Measurements from ENCODE around the gene TTC8. TPM values are rescaled to one million over a fixed set of nuclear protein-coding genes. Genes with fewer than 3 reads are reported as not detected.
"Not testable (repeated sequence)": the region's sequence is repeated elsewhere in the genome, so short reads cannot be mapped to it uniquely, and the experiment has no call there.

The TTC8 gene
- total and polyA plus RNA-seq, 4 donors = 27.2 to 42.4 (median 32.7) TPM

DNA sequence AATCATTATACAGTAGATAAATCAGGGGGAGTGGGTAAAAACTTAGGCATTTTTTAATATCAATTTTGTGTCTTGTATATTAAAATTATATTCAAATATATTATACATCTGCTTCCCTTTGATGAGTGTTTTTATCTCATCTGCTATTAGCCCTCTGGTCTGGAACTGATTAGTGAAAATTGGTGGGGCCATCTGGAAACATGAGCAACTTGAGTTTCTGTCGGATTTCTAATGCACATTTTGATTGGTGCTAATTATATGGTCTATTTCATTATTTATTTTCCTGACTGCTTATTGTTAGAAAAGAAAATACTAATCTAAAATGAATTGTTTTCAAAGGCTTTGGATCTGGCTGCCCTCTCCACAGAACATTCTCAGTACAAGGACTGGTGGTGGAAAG lies 28.2 kb downstream of the TTC8 start:
- peak in 1 of 6 donors; percentile 39 for DNase-seq (ENCODE audit: low read depth in 4 of 6, low spot score in 6 of 6)
- H3K27ac ChIP-seq (ENCODE audit: low read depth, low read length) = no peak overlapping the region
- no peak overlapping the region for H3K4me3 ChIP-seq (ENCODE audit: low read depth, low read length)
- peaks cover 3% of the 10 kb centered on the region for H3K36me3 ChIP-seq (ENCODE audit: control insufficient read depth, insufficient read depth, low read length)
- no peaks in the 10 kb centered on the region for H3K9me3 ChIP-seq (ENCODE audit: control insufficient read depth, insufficient read depth, low read length)
- no CpG with 5 or more reads among the region's 1 CpG for WGBS (ENCODE audit: insufficient coverage)
- no peaks in the 10 kb centered on the region for H3K27me3 ChIP-seq (ENCODE audit: control insufficient read depth, insufficient read depth, low read length)
- no peaks in the 10 kb centered on the region for H3K4me1 ChIP-seq (ENCODE audit: control insufficient read depth, insufficient read depth, low read length)

DNA sequence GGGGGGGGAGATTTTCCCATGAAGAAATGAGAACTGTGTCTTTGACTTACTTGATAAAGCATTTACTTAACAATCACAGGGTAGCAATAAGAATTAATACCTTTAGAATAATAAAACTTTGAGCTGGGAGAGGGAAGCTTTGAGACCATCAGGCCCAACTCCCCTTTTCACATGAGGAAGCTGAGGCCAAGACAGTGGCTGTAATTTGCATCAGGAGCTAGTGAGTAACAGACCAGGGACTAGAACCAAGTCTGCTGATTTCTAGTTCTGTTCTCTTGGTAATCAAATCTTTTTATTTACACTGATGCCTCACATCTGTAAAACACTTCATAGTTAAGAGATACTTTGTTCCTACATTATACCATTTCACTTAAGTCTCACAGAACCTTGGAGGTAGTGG lies 28.7 kb downstream of the TTC8 start:
- peaks cover 7% of the 10 kb centered on the region for H3K36me3 ChIP-seq (ENCODE audit: control insufficient read depth, insufficient read depth, low read length)
- no peaks in the 10 kb centered on the region for H3K4me1 ChIP-seq (ENCODE audit: control insufficient read depth, insufficient read depth, low read length)
- no peak overlapping the region for H3K4me3 ChIP-seq (ENCODE audit: low read depth, low read length)
- H3K27ac ChIP-seq (ENCODE audit: low read depth, low read length) = no peak overlapping the region
- no peaks in the 10 kb centered on the region for H3K9me3 ChIP-seq (ENCODE audit: control insufficient read depth, insufficient read depth, low read length)
- no peak for DNase-seq (ENCODE audit: low read depth in 4 of 6, low spot score in 6 of 6)
- H3K27me3 ChIP-seq (ENCODE audit: control insufficient read depth, insufficient read depth, low read length) = no peaks in the 10 kb centered on the region

DNA sequence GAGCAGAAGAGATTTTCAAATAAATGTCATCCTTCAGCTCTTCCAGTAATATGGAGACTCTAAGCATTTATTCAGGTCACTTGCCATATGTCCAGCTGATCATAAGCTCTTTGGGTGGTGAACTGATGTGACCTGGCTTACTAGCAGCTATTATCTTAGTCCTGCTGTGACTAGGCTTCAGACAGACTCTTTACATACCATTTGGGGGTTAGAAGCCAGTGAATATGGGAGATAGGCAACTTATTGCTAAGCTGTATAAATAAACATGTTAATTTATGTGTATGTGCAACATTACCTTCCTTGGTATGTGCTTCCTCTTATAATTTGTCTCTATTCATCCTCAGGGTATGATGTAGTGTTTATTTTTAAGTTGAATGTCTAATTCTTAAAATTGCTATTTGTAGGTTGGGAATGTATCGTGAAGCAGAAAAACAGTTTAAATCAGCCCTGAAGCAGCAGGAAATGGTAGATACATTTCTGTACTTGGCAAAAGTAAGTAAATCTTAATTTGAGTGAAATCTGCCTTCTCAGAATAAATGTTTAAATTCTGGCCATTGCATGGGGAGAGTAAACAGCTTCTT lies 32.4 kb downstream of the TTC8 start:
- Histone ChIP-seq H3K36me3 (ENCODE audit: control insufficient read depth, insufficient read depth, low read length) (peaks cover 9% of the 10 kb centered on the region), H3K4me1 (ENCODE audit: control insufficient read depth, insufficient read depth, low read length) (no peaks in the 10 kb centered on the region), H3K27ac (ENCODE audit: low read depth, low read length) (no peak overlapping the region), H3K27me3 (ENCODE audit: control insufficient read depth, insufficient read depth, low read length) (no peaks in the 10 kb centered on the region), H3K9me3 (ENCODE audit: control insufficient read depth, insufficient read depth, low read length) (no peaks in the 10 kb centered on the region), H3K4me3 (ENCODE audit: low read depth, low read length) (no peak overlapping the region)
- WGBS (ENCODE audit: insufficient coverage) = 60% methylated on average over 1 of the region's 1 CpG
- DNase-seq (ENCODE audit: low read depth in 4 of 6, low spot score in 6 of 6) = peak in 2 of 6 donors; percentile 6 to 16

DNA sequence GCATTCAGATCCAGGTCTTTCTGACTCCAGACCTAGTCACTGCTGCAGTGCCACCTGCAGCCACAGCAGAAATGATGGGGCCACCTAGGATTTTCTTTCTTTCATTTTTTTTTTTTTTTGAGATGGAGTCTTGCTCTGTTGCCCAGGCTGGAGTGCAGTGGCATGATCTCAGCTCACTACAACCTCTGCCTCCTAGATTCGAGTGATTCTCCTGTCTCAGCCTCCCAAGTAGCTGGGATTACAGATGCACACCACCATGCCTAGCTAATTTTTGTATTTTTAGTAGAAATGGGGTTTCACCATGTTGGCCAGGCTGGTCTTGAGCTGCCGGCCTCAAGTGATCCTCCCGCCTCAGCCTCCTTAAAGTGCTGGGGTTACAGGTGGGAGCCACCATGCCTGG lies 33.4 kb downstream of the TTC8 start:
- H3K4me3 ChIP-seq (ENCODE audit: low read depth, low read length); H3K27me3 ChIP-seq (ENCODE audit: control insufficient read depth, insufficient read depth, low read length); H3K27ac ChIP-seq (ENCODE audit: low read depth, low read length); H3K9me3 ChIP-seq (ENCODE audit: control insufficient read depth, insufficient read depth, low read length); H3K4me1 ChIP-seq (ENCODE audit: control insufficient read depth, insufficient read depth, low read length); DNase-seq (ENCODE audit: low read depth in 4 of 6, low spot score in 6 of 6): not testable (repeated sequence)
- H3K36me3 ChIP-seq (ENCODE audit: control insufficient read depth, insufficient read depth, low read length) = peaks cover 12% of the 10 kb centered on the region
- 100% methylated on average over 2 of the region's 3 CpGs for WGBS (ENCODE audit: insufficient coverage)

DNA sequence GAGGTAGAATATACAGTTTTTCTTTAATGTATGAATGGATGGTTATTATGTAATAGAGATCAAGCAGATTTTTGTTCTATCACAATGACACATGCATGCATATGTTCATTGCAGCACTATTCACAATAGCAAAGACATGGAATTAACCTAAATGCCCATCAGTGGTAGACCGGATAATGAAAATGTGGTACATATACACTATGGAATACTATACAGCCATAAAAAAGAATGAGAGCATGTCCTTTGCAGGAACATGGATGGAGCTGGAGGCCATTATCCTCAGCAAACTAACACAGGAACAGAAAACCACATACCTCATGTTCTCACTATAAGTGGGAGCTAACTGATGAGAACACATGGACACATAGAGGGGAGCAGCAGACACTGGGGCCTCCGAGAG lies 34.7 kb downstream of the TTC8 start:
- not testable (repeated sequence) for H3K4me1 ChIP-seq (ENCODE audit: control insufficient read depth, insufficient read depth, low read length); H3K27ac ChIP-seq (ENCODE audit: low read depth, low read length); H3K9me3 ChIP-seq (ENCODE audit: control insufficient read depth, insufficient read depth, low read length); DNase-seq (ENCODE audit: low read depth in 4 of 6, low spot score in 6 of 6); H3K4me3 ChIP-seq (ENCODE audit: low read depth, low read length); H3K27me3 ChIP-seq (ENCODE audit: control insufficient read depth, insufficient read depth, low read length)
- peaks cover 12% of the 10 kb centered on the region for H3K36me3 ChIP-seq (ENCODE audit: control insufficient read depth, insufficient read depth, low read length)
- WGBS (ENCODE audit: insufficient coverage) = no CpG with 5 or more reads among the region's 2 CpGs

DNA sequence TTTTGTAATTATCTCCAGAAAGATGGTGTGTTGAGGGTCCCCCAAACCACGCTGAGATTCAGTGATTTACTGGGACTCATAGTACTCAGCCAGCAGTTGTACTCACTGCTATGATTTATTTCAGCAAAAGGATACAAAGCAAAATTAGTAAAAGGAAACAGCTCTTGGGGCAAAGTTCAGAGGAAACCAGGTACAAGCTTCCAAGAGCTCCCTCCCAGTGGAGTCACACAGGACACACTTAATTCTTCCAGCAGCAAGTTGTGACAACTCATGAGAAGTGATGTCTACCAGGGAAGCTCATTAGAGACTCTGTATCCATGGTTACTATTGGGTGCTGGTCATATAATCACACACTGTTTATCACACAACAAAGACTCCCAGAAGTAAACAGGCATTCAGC lies 38.7 kb downstream of the TTC8 start:
- Histone ChIP-seq H3K4me1 (ENCODE audit: control insufficient read depth, insufficient read depth, low read length) (no peaks in the 10 kb centered on the region), H3K4me3 (ENCODE audit: low read depth, low read length) (no peak overlapping the region), H3K36me3 (ENCODE audit: control insufficient read depth, insufficient read depth, low read length) (peaks cover 5% of the 10 kb centered on the region), H3K27me3 (ENCODE audit: control insufficient read depth, insufficient read depth, low read length) (no peaks in the 10 kb centered on the region), H3K9me3 (ENCODE audit: control insufficient read depth, insufficient read depth, low read length) (no peaks in the 10 kb centered on the region), H3K27ac (ENCODE audit: low read depth, low read length) (no peak overlapping the region)
- WGBS (ENCODE audit: insufficient coverage) = no CpG with 5 or more reads among the region's 1 CpG
- DNase-seq (ENCODE audit: low read depth in 4 of 6, low spot score in 6 of 6) = peak in 1 of 6 donors; percentile 6

DNA sequence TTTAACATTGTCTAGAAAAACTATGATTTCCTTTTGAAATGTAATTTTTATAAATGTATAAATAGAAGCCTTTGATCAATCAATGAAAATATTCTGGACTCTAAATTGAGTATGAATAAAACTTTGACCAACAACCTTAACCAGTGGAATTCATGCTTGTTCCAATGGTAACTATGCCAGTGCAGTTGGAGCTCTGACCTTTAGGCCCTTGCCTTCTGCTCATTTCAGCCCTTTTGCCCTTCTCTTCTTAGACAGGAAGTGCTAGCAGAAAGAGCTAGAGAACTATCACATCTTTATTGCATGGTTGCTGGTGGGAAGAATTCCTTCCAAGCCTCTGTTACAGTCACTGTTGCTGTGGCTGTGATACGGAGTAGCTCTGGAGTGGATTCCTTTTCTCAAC lies 39.7 kb downstream of the TTC8 start:
- Histone ChIP-seq H3K4me1 (ENCODE audit: control insufficient read depth, insufficient read depth, low read length) (no peaks in the 10 kb centered on the region), H3K36me3 (ENCODE audit: control insufficient read depth, insufficient read depth, low read length) (peaks cover 3% of the 10 kb centered on the region), H3K27ac (ENCODE audit: low read depth, low read length) (no peak overlapping the region), H3K4me3 (ENCODE audit: low read depth, low read length) (no peak overlapping the region), H3K27me3 (ENCODE audit: control insufficient read depth, insufficient read depth, low read length) (no peaks in the 10 kb centered on the region), H3K9me3 (ENCODE audit: control insufficient read depth, insufficient read depth, low read length) (no peaks in the 10 kb centered on the region)
- WGBS (ENCODE audit: insufficient coverage) = 86% methylated on average over 1 of the region's 1 CpG
- no peak for DNase-seq (ENCODE audit: low read depth in 4 of 6, low spot score in 6 of 6)

DNA sequence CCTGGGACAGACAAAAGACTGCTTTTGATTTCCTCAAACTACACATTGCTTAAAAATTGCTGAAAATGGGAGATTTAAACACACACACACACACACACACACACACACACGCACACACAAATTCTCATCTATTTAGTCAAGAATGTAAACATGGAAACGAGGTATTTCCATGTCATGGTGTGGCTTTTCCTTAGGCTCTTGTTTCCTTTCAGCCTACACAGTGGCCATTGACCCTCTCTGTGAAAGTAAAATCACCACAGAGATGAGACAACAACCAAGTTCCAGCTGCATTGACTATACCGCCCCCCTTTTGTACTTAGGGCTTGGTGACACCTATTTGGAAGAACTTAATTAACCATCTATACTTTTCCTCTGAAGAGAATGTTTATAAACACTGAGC lies 41.9 kb downstream of the TTC8 start:
- Histone ChIP-seq H3K9me3 (ENCODE audit: control insufficient read depth, insufficient read depth, low read length) (no peaks in the 10 kb centered on the region), H3K36me3 (ENCODE audit: control insufficient read depth, insufficient read depth, low read length) (peaks cover 3% of the 10 kb centered on the region), H3K4me3 (ENCODE audit: low read depth, low read length) (no peak overlapping the region), H3K4me1 (ENCODE audit: control insufficient read depth, insufficient read depth, low read length) (no peaks in the 10 kb centered on the region), H3K27me3 (ENCODE audit: control insufficient read depth, insufficient read depth, low read length) (no peaks in the 10 kb centered on the region), H3K27ac (ENCODE audit: low read depth, low read length) (no peak overlapping the region)
- no peak for DNase-seq (ENCODE audit: low read depth in 4 of 6, low spot score in 6 of 6)
- WGBS (ENCODE audit: insufficient coverage) = 67% methylated on average over 1 of the region's 3 CpGs

DNA sequence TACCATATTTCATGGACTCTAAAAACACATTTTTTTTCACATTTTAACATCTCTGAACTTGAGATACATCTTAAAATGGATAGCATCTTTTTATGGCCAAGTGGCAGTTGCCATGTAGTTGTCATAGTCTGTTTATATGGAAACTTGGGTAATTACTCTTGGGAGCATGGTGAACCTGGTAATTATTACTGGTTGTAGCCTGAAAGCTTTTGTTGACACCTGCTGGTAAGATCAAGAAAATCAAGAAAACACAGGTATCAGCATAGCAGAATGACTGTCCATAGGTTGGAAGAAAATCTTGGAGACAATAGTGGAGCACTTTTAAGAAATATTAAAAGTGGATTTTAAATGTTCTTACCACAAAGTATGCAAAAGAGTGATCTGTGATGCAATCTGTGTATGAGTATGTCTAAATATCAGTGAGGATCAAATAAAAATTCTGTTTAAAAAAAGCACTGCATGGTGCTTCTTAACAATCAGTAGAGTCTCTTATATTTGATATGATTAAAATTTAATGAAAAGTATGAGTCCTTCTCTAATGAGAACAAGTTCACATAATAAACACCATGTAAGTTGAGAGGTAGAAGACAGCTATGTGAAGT lies 44.2 kb downstream of the TTC8 start:
- peak in 2 of 6 donors; percentile 9 to 64 for DNase-seq (ENCODE audit: low read depth in 4 of 6, low spot score in 6 of 6)

DNA sequence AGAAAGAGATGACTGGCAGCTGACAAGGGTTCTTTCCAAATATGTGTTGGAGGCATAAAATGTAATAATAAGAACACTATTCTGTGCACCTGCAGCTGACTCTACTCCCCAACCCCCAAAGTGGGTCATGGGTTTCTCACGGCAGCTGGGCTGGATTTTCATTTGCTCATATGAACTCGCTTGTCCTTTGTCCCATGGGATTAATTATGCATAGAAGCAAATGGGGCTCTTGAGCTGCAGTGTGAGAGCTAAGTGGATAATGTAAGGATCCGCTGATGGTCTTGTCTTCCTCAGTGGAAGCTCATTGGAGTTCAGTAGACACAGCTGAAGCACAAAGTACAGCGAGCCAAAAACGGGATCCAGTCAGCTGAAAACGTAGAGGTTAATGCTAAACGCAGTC lies 46.3 kb downstream of the TTC8 start:
- 70% methylated on average over 5 of the region's 7 CpGs for WGBS (ENCODE audit: insufficient coverage)
- Histone ChIP-seq H3K9me3 (ENCODE audit: control insufficient read depth, insufficient read depth, low read length) (no peaks in the 10 kb centered on the region), H3K4me3 (ENCODE audit: low read depth, low read length) (no peak overlapping the region), H3K36me3 (ENCODE audit: control insufficient read depth, insufficient read depth, low read length) (peaks cover 8% of the 10 kb centered on the region), H3K27ac (ENCODE audit: low read depth, low read length) (no peak overlapping the region), H3K27me3 (ENCODE audit: control insufficient read depth, insufficient read depth, low read length) (no peaks in the 10 kb centered on the region), H3K4me1 (ENCODE audit: control insufficient read depth, insufficient read depth, low read length) (no peaks in the 10 kb centered on the region)
- DNase-seq (ENCODE audit: low read depth in 4 of 6, low spot score in 6 of 6) = peak in 2 of 6 donors; percentile 16 to 34

More for the DNA sequence above, 44.2 kb downstream of the TTC8 start:
- Histone ChIP-seq H3K27ac (ENCODE audit: low read depth, low read length) (no peak overlapping the region), H3K9me3 (ENCODE audit: control insufficient read depth, insufficient read depth, low read length) (no peaks in the 10 kb centered on the region), H3K27me3 (ENCODE audit: control insufficient read depth, insufficient read depth, low read length) (no peaks in the 10 kb centered on the region), H3K4me1 (ENCODE audit: control insufficient read depth, insufficient read depth, low read length) (no peaks in the 10 kb centered on the region), H3K36me3 (ENCODE audit: control insufficient read depth, insufficient read depth, low read length) (peaks cover 8% of the 10 kb centered on the region), H3K4me3 (ENCODE audit: low read depth, low read length) (no peak overlapping the region)

Data from spinal cord (tissue), 10 donors.